Vagina (tissue), 2 donors: ENCODE data around the gene LCN15. TPM values are rescaled to one million over a fixed set of nuclear protein-coding genes. Genes with fewer than 3 reads are reported as not detected.

Source experiments
- microRNA-seq: library from miRNA; unstranded; fragments of <30 nt; microRNA quantifications from one replicate; pipeline ENCODE4, GENCODE V29; 2017; ENCODE audit warnings: borderline number of aligned reads, borderline replicate concordance
- small RNA-seq: library from RNA; depleted of rRNA; stranded (forward); fragments of <200 nt; gene quantifications from one replicate; pipeline ENCODE3, GENCODE V24; 2016
- total RNA-seq: library from RNA; depleted of rRNA; stranded (reverse); fragments of >200 nt; gene quantifications from one replicate; pipeline ENCODE4 v1.2.3, GENCODE V29; 2016

LCN15 gene
- total RNA-seq, 1 donor from 2014 or later = not detected

Small RNA genes lying within 50 kb of the gene (microRNA-seq; reads per million reads assigned to microRNA genes)
- gene MIR6722 = not detected

Small RNA genes lying within 50 kb of the gene (small RNA-seq; reads per million reads assigned to genes)
- not detected for gene AL355987.2
- gene ATP6V1G1P3 = not detected
- not detected for gene MIR6722

Other genes with a start within 250 kb of the LCN15 start
- gene NOTCH1, start 218.5 kb downstream of the LCN15 start, total RNA-seq = 67.0 TPM
- 272 TPM for gene EGFL7, start 101.6 kb downstream of the LCN15 start, total RNA-seq
- gene AGPAT2, start 77.1 kb downstream of the LCN15 start, total RNA-seq = 87.2 TPM
- gene DIPK1B, start 51.9 kb downstream of the LCN15 start, total RNA-seq = 11.5 TPM
- gene LCN10, start 21.6 kb downstream of the LCN15 start, total RNA-seq = 8.3 TPM
- 17.9 TPM for gene LCN6, start 16.0 kb downstream of the LCN15 start, total RNA-seq
- not detected for gene LCN8, start 6.3 kb downstream of the LCN15 start, total RNA-seq
- 64.1 TPM for gene TMEM141, start 26.8 kb upstream of the LCN15 start, total RNA-seq
- not detected for gene CCDC183, start 31.8 kb upstream of the LCN15 start, total RNA-seq
- gene RABL6, start 43.4 kb upstream of the LCN15 start, total RNA-seq = 31.7 TPM
- 1.2 TPM for gene AJM1, start 78.0 kb upstream of the LCN15 start, total RNA-seq
- gene PHPT1, start 84.9 kb upstream of the LCN15 start, total RNA-seq = 38.1 TPM
- 3.2 TPM for gene MAMDC4, start 87.8 kb upstream of the LCN15 start, total RNA-seq
- 257 TPM for gene EDF1, start 101.8 kb upstream of the LCN15 start, total RNA-seq
- gene TRAF2, start 122.0 kb upstream of the LCN15 start, total RNA-seq = 12.8 TPM
- gene FBXW5, start 180.2 kb upstream of the LCN15 start, total RNA-seq = 125 TPM
- gene C8G, start 180.7 kb upstream of the LCN15 start, total RNA-seq = not detected
- not detected for gene LCN12, start 187.8 kb upstream of the LCN15 start, total RNA-seq
- 301 TPM for gene PTGDS, start 213.0 kb upstream of the LCN15 start, total RNA-seq
- gene LCNL1, start 218.5 kb upstream of the LCN15 start, total RNA-seq = 2.0 TPM
- 62.9 TPM for gene PAXX, start 227.9 kb upstream of the LCN15 start, total RNA-seq
- 23.6 TPM for gene CLIC3, start 232.1 kb upstream of the LCN15 start, total RNA-seq